OCI-LY1 (cell line): ENCODE data around the gene ATP9B.

ENCODE experiments used
- H2AFZ ChIP-seq: fragments of 200-600 bp; sonication (generic), shearing (Covaris generic); 2 replicates; pipeline ENCODE4 v1.6.0; 2014; ENCODE audit warnings: antibody characterized with exemption, mild to moderate bottlenecking, low read length
- H3F3A ChIP-seq: fragments of 200-600 bp; sonication (generic), shearing (Covaris generic); 2 replicates; pipeline ENCODE4 v1.6.0; 2014; ENCODE audit warnings: mild to moderate bottlenecking, antibody characterized with exemption, low read length, moderate library complexity; ENCODE audit not compliant: insufficient read depth
- H3K27ac ChIP-seq: fragments of 200-600 bp; sonication (generic); 2 replicates; pipeline ENCODE4 v1.5.1; 2014; ENCODE audit warnings: low read length, mixed run types, mild to moderate bottlenecking, low read depth; ENCODE audit not compliant: poor library complexity, severe bottlenecking
- H3K27me3 ChIP-seq: fragments of 200-600 bp; sonication (generic); 2 replicates; pipeline ENCODE4 v1.6.0; 2014; ENCODE audit warnings: antibody characterized with exemption, mild to moderate bottlenecking, low read length, moderate library complexity; ENCODE audit not compliant: insufficient read depth
- H3K36me3 ChIP-seq: fragments of 200-600 bp; sonication (generic); 2 replicates; pipeline ENCODE4 v1.6.1; 2014; ENCODE audit warnings: mild to moderate bottlenecking, antibody characterized with exemption, low read length, moderate library complexity, mixed read lengths; ENCODE audit not compliant: insufficient read depth
- H3K4me1 ChIP-seq: fragments of 200-600 bp; sonication (generic); 2 replicates; pipeline ENCODE4 v1.5.1; 2014; ENCODE audit warnings: mild to moderate bottlenecking, low read length, moderate library complexity; ENCODE audit not compliant: insufficient read depth, severe bottlenecking
- H3K4me2 ChIP-seq: fragments of 200-600 bp; sonication (generic), shearing (Covaris generic); 2 replicates; pipeline ENCODE4 v1.6.1; 2014; ENCODE audit warnings: low read length
- H3K4me3 ChIP-seq: fragments of 200-600 bp; sonication (generic); 2 replicates; pipeline ENCODE4 v1.5.1; 2014; ENCODE audit warnings: low read length, low read depth, mild to moderate bottlenecking, mixed read lengths; ENCODE audit not compliant: poor library complexity, severe bottlenecking
- H3K79me2 ChIP-seq: fragments of 200-600 bp; shearing (Covaris generic); 2 replicates; pipeline ENCODE4 v1.6.1; 2016; ENCODE audit warnings: mixed run types, low read length, mixed read lengths; ENCODE audit not compliant: insufficient read depth
- H3K9ac ChIP-seq: fragments of 200-600 bp; sonication (generic), shearing (Covaris generic); 2 replicates; pipeline ENCODE4 v1.6.1; 2014; ENCODE audit warnings: mild to moderate bottlenecking, low read length, mixed read lengths
- H3K9me2 ChIP-seq: fragments of 200-600 bp; sonication (generic), shearing (Covaris generic); 2 replicates; pipeline ENCODE4 v1.6.1; 2014; ENCODE audit warnings: low read depth, mild to moderate bottlenecking, low read length, mixed read lengths
- H3K9me3 ChIP-seq: fragments of 200-600 bp; shearing (Covaris generic); 2 replicates; pipeline ENCODE4 v1.6.1; 2014; ENCODE audit warnings: low read length, mixed read lengths
- H4K20me1 ChIP-seq: fragments of 200-600 bp; sonication (generic), shearing (Covaris generic); 2 replicates; pipeline ENCODE4 v1.6.0; 2016; ENCODE audit warnings: mild to moderate bottlenecking, low read length; ENCODE audit not compliant: insufficient read depth
- EZH2 ChIP-seq: fragments of 200-600 bp; sonication (generic), shearing (Covaris generic); IDR thresholded peaks from 2 replicates; pipeline ENCODE4 v1.8.0; 2017; ENCODE audit warnings: borderline replicate concordance, mixed run types, mild to moderate bottlenecking, antibody characterized with exemption, low read length, moderate library complexity, mixed read lengths
- TF ChIP-seq, protein P1 (sequence below): fragments of 200-600 bp; sonication (generic), shearing (Covaris generic); IDR thresholded peaks from 2 replicates; pipeline ENCODE4 v1.5.1; 2017; ENCODE audit warnings: mild to moderate bottlenecking, antibody characterized with exemption, low read length, moderate library complexity, mixed read lengths

The ATP9B gene

DNA sequence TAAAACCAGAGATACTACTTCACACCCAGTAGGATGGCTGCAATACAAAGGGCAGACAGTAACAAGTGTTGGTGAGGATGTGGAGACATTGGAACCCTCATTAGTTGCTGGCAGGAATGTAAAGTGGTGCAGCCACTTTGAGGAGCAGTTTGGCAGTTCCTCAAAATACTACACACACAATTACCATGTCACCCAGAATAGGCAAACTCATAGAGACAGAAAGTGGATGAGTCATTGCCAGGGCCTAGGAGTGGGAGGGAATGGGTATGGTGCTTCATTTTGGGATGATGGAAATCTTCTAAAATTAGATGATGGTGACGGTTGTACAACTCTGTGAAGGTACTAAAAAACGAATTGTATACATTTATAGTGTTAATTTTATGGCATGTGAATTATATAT, 54.8 kb downstream of the ATP9B start:
- Histone ChIP-seq H3K27me3 (no peaks in the 10 kb centered on the region), H2AFZ (no peak overlapping the region)
- no peak for TF ChIP-seq EZH2
- TF ChIP-seq, protein P1, sequence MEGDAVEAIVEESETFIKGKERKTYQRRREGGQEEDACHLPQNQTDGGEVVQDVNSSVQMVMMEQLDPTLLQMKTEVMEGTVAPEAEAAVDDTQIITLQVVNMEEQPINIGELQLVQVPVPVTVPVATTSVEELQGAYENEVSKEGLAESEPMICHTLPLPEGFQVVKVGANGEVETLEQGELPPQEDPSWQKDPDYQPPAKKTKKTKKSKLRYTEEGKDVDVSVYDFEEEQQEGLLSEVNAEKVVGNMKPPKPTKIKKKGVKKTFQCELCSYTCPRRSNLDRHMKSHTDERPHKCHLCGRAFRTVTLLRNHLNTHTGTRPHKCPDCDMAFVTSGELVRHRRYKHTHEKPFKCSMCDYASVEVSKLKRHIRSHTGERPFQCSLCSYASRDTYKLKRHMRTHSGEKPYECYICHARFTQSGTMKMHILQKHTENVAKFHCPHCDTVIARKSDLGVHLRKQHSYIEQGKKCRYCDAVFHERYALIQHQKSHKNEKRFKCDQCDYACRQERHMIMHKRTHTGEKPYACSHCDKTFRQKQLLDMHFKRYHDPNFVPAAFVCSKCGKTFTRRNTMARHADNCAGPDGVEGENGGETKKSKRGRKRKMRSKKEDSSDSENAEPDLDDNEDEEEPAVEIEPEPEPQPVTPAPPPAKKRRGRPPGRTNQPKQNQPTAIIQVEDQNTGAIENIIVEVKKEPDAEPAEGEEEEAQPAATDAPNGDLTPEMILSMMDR: no peak

DNA sequence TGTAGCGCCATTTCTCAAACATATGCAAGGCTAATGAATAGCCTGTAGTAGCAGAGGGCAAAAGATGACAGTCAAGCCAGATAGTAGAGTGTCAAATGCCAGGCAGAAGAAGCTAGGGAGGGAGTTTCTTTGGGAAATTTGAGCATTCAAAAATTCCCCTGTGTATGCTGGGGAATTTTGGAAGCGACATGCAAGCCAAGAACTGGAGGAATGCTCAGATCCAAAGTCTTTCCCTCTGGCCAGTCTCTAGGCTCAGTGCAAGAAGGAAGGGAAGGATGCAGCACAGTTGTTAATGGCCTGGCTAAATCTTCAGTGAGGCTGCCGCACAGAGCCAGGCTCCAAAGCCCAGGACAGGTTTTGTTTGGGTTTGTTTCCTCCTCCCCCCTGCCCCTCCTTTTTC, 59.9 kb downstream of the ATP9B start:
- H3K9me3 ChIP-seq: no peaks in the 10 kb centered on the region
- H3F3A ChIP-seq: no peaks in the 10 kb centered on the region
- TF ChIP-seq, protein P1: no peak
- TF ChIP-seq EZH2: no peak
- H3K4me1 ChIP-seq: no peaks in the 10 kb centered on the region
- H3K9me2 ChIP-seq: no peaks in the 10 kb centered on the region
- peaks cover 20% of the 10 kb centered on the region; the same call in 1 of the 2 replicates for H3K36me3 ChIP-seq
- H3K27me3 ChIP-seq: no peaks in the 10 kb centered on the region
- no peaks in the 10 kb centered on the region for H3K79me2 ChIP-seq
- no peaks in the 10 kb centered on the region for H4K20me1 ChIP-seq
- H3K27ac ChIP-seq: no peak overlapping the region
- no peak overlapping the region for H2AFZ ChIP-seq
- H3K9ac ChIP-seq: no peak overlapping the region
- H3K4me3 ChIP-seq: no peak overlapping the region
- no peak overlapping the region for H3K4me2 ChIP-seq

More for the DNA sequence above, 54.8 kb downstream of the ATP9B start:
- no peak overlapping the region for H3K9ac ChIP-seq
- no peaks in the 10 kb centered on the region for H3K79me2 ChIP-seq
- H3K4me2 ChIP-seq: no peak overlapping the region
- no peak overlapping the region for H3K27ac ChIP-seq
- H4K20me1 ChIP-seq: no peaks in the 10 kb centered on the region
- peaks cover 2% of the 10 kb centered on the region; the same call in 1 of the 2 replicates for H3K9me3 ChIP-seq
- no peaks in the 10 kb centered on the region for H3F3A ChIP-seq
- peaks cover 37% of the 10 kb centered on the region for H3K36me3 ChIP-seq
- no peaks in the 10 kb centered on the region for H3K4me1 ChIP-seq
- H3K4me3 ChIP-seq: no peak overlapping the region
- H3K9me2 ChIP-seq: no peaks in the 10 kb centered on the region

DNA sequence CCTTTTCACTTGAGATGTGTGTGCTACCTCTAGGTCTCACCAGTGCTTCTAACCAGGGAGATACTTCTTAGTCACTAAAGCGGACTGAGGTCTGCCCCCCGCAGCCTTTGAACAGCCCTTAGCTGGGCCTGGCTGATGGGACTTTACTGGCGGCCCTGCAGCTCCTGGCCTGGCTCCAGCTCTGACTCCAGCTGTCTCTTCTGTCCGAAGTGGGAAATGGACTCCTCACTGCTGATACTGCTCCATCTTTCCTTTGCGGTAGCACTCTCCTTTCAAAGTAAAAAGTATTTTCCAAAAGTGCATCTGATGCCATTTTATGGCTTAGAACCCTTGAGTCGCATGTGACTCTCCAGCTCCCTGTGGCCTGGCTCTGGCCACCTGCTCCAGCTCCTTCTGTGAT, 64.5 kb downstream of the ATP9B start:
- Histone ChIP-seq H3K4me2 (no peak overlapping the region), H3K9me2 (no peaks in the 10 kb centered on the region), H3K9ac (no peak overlapping the region), H3K79me2 (no peaks in the 10 kb centered on the region), H3K9me3 (no peaks in the 10 kb centered on the region), H3F3A (no peaks in the 10 kb centered on the region), H4K20me1 (no peaks in the 10 kb centered on the region), H3K4me1 (peaks cover 1% of the 10 kb centered on the region), H3K36me3 (peaks cover 23% of the 10 kb centered on the region; the same call in 1 of the 2 replicates), H3K4me3 (no peak overlapping the region), H2AFZ (no peak overlapping the region), H3K27ac (no peak overlapping the region), H3K27me3 (no peaks in the 10 kb centered on the region)
- TF ChIP-seq EZH2: no peak
- TF ChIP-seq, protein P1: no peak
